ENCODE results near the gene GPR180.
"Not testable (repeated sequence)": the region's sequence is repeated elsewhere in the genome, so short reads cannot be mapped to it uniquely, and the experiment has no call there.

Gene GPR180

DNA sequence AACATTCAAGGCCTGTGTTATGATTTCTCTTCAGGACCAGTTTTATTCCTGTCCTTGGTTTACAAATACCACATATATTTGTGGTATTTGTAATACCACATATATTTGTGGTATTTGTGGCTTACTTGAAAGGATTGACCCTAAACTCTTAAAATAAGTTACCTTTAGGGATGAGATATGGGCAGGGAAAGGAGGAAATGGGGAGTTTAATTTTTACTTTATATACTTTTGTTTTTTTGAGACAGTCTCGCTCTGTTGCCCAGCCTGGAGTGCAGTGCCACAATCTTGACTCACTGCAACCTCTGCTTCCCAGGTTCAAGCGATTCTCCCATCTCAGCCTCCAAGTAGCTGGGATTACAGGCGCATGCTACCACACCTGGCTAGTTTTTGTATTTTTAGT is 3.4 kb upstream of the GPR180 start:
- no peak for DNase-seq

DNA sequence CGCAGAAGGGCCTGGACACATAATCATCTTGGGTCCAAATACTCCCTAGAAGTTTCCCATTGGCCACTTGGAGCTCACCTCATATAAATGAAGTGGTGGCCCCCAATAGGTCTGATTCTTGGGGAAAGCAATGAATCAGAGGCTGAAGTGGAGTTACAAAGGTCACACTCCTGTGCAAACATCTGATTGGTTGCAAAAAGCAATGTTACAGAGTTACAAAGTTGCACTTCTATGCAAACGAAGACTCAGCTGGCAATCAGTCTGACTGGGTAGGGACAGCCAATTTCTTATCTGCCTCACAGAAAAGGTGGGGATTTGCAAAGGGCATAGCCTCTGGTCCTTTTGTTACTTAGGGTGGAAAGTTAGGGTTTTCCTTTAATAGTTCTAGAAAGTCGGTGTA is 1.8 kb upstream of the GPR180 start:
- DNase-seq: no peak

DNA sequence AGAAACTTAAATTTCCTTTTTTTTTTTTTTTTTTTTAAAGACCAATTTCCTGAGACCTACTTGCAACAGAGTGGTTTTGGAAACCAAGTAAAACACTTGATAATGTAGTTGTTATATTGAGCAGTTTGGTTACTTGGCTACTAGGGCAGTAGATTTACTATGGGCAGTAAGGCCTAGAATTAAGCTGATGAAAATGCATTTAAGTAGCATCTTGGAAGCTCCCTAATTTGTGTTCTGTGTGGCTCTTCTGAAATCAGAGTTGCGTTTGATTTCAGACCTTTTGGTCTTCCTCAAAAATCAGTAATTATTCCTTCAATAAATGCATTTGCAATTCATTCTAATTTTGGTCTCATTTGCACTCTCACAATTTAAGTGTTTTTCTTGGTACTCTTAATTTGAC is 810 bp downstream of the GPR180 start:
- no peak for DNase-seq

DNA sequence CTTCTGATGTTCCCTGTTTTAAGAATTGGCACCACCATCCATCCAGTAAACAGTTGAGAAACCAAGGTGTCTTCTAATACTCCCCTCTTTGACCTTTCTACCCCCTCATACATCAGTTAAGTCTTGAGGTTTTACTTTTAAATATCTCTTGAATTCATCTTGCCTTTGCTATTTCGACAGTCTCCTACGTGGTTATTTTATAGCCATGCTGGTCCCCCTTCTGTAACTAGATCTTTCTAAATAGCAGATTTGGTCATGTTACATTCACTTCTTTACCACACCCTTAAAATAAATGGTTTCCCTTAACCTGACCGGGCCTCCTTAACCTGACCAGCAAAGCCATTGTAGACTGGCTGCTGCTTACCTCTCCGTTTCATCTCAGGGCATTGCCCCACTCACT is 5.4 kb downstream of the GPR180 start:
- no peak for DNase-seq

DNA sequence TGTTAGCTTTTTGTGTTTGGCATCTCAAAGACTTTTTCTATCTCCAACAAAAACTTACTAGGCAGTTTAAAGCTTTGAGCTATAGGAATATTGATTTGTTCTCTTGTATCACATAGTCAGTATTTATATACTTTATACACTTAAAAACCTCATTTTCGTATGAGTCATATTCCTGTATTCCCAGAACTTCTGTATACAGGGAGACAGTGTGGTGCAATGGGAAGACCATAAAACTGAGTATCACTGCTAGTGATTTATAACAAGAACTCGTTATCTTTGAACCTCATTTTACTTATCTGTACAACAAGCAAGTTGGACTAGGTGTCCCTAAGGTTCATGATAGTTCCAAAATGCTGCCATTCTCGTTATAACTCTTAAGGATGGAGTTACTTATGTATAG is 6.3 kb downstream of the GPR180 start:
- no peak for DNase-seq

DNA sequence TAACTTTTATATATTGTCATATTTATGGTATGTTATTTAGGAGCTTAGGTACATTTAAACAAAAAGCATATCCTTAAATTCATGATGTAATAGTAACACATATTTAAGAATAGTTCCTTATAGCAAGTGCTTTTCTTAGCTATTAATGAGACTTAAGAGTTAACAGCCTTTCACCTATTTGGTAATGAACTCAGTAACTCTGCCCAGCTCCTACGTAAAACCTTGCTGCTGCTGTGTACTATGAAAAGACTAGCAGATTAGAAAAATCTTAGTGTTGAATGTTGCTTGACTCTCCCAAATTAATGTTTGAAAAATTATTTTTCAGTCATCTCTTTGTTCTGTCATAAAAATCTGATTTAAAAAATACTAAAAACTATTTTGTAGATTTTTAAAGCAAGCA is 6.9 kb downstream of the GPR180 start:
- no peak for DNase-seq

DNA sequence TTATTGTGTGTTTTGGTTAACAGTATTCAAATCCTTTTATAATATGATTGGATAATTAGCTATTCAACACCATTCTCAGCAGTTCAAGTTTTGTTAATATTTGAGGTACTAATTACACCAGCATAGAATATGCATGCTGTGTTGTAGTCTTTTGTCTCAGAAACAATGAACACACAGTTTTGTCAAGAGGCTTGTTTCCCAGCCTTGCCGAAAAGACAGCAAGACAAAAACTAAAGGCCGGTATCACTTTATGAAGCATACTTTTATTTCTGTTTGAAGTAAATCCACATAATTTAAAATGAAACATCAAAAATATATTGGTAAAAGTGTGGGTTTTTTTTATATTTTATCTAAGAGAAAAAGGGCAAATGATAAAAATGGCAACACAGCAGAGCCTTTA is 7.5 kb downstream of the GPR180 start:
- no peak for DNase-seq

DNA sequence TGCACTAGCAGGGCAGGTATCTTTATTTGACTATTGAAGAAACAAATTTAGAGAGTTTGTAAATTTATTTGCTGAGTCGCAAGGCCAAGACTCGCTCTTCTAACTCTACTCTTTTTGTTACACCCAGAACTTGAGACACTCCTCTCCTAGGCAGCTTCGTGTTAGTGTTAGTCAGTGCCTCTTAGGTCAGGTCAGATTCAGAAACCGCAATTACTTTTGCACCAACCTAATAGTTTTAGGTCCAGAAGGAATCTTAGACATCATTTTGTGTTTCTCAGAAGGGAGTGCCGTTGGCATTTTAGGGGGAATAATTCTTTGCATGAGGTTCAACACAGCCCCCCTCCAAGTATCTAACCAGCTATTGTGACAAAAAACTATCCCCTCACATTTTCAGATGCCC is 8.8 kb downstream of the GPR180 start:
- no peak for DNase-seq

DNA sequence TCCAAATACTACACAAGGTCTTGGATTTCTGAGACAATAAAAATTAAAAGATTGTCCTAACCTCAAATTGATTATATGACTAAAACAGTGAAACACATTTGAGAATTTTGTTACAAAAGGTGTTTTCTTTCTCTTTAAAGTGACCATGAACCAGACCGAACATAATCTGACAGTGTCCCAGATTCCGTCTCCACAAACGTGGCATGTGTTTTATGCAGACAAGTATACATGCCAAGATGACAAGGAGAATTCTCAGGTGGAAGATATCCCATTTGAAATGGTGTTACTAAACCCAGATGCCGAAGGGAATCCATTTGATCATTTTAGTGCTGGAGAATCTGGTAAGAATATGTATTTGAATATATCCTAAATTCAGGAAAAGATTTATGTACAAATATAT is 10.4 kb downstream of the GPR180 start:
- DNase-seq: no peak

DNA sequence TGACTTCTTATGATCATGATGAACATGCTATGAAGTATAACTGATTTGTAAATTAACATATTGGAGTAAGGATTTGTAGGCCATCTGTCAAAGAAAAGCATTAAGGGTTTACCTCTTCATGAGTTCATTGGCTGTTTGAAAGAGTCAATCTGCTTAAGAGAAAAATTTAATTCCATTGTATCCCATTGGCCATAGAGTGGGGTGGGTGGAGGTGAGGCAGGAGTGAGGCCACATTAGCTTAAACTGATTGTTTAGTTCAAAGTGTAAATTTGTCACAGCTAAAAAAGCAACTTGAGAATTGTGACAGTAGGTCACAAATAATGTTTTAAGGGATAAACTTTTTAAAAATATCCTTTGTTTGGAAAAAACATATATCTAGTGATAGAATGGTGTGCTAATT is 11.4 kb downstream of the GPR180 start:
- no peak for DNase-seq

DNA sequence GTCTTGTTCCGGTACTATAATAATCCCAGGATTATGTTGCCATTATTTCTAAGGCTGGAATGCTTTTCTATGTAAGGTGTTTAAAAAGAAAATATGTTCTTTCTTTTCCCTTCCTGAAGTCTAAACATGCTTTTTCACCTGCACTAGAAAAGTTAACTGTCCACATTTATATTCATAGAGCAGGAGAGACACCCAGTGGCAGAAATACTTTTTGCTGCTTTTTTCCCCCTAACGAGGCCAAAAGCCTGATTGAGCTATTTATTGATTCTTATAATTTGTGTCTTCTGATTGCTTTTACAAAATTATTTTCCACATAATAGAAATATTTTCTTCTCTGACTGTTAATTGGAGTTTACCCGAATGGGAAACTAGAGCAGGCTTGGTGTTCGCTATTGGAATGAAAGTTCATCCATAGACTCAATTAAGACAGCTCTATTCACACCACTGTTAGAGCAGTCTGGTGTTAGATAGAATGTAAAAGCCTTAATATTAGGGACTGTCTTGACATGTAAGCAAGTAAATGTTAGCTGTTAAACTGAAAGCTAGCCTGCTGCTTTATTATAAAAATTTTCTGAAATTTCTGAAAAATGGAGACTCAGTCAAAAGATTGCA is 15.8 kb downstream of the GPR180 start:
- no peak for DNase-seq

DNA sequence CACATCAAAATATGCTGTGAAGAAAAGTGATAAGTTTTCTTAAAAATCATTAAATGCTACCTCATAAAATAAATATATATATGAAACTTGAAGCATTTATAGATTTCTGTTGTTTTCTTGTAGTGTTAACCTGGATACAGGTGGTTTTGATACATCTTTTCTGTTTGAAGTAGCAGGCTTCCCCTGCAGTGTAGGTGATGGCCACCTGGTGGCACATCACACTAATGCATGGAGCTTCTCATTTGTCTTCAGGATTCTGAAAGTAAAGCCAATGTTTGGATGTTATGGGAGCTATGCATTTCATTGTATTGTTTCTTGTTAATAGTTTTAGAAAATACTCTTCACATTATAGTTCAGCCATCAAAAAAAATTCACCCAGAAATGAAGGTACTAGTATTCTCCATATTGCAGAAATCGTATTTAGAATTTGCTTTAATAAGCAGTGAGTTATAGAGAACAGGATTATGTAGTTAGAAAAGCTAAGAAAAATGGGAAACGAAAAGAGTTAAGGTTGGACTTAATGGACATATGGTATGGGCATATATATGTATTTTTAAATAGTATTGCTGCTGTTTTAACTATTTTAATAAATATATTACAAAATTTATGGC is 18.7 kb downstream of the GPR180 start:
- no peak for DNase-seq

DNA sequence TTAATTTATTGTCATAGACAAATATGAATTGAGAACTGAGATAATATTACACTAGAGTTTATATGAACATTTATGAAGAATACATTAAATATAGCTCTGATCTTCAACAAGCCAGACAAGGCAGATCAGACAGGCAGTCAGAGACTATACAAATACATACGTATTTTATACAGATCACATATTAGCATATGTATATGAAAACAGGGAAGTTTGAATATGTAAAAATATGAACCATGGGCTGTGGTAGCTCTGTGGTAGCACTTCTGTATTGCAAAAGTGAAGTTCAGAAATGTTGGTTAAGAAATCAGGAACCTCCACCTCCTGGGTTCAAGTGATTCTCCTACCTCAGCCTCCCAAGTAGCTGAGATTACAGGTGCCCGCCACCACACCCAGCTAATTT is 20.7 kb downstream of the GPR180 start:
- DNase-seq: no peak

DNA sequence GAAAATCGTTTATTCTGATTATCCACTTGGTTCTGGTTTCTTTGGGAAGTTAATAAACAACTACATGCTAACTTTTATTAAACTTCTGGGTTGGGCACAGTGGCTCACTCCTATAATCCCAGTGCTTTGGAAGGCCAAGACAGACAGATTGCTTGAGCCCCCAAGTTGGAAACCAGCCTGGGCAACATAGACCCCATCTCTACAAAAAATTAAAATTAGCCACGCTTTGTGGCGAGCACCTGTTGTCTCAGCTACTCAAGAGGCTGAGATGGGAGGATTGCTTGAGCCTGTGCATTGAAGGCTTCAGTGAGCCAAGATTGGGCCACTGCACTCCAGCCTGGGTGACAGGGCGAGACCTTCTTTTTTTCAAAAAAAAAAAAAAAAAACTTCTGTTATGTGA is 21.7 kb downstream of the GPR180 start:
- no peak for DNase-seq

DNA sequence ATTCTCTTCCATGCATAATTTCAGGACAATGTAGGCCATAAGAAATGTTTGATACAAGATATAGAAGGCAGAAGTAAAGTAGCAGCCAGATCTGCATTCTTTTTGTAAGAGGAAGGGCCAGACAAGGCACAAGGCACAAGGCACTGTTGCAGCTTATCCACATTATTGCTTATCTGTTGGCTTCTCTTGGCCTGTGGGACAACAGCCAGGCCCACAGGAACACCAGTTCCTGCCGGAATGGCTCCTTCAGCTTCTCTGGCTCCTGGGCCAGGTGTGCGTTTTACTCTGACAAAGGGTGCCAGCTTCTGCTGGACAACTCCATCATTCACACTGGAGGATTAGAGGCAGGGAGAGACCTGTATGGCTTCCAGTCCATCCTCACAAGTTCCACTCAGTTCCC is 29.2 kb downstream of the GPR180 start:
- no peak for DNase-seq

DNA sequence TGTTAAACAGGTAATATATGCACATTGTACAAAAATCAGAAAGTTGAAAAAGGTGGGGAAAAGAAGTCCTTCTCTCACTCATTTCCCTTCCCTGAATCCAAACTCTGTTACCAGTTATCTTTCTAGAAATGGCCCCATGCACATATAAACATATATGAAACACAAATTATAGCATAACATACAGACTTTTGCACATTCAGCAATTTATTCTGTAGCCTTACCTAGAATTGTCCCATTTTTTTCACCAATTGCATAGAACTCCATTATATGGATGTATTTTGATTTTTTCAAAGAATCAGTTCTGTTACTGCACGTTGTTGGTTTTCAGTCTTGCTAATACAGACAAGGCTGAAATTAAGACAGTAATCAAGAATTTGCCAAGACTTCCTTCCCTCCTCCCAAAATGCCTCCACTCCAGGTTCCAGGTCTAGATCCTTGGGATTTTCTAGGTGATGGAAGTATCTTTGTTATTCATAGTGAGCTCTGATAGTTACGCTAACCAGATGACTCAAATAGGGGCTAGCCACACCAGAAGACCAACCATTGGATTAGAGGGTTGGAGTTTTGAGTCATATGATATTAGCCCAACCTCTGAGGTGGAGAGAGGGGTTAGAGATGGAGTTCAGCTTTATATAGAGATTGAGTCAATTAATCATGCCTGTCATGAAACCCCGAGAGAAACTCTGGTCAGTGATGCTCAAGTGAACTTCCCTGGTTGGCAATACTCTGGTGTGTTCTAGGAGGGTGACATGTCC is 30.7 kb downstream of the GPR180 start:
- DNase-seq: no peak

DNA sequence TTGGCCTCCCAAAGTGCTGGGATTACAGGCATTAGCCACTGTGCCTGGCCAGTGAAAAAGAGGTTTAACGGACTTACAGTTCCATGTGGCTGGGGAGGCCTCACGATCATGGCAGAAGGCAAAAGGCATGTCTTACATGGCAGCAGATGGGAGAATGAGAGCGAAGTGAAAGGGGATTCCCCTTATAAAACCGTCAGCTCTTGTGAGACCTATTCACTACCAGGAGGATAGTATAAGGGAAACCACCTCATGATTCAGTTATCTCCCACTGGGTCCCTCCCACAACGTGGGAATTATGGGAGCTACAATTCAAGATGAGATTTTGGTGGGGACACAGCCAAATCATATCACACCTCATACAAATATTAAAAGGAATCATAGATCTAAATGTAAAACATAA is 34.4 kb downstream of the GPR180 start:
- not testable (repeated sequence) for DNase-seq

DNA sequence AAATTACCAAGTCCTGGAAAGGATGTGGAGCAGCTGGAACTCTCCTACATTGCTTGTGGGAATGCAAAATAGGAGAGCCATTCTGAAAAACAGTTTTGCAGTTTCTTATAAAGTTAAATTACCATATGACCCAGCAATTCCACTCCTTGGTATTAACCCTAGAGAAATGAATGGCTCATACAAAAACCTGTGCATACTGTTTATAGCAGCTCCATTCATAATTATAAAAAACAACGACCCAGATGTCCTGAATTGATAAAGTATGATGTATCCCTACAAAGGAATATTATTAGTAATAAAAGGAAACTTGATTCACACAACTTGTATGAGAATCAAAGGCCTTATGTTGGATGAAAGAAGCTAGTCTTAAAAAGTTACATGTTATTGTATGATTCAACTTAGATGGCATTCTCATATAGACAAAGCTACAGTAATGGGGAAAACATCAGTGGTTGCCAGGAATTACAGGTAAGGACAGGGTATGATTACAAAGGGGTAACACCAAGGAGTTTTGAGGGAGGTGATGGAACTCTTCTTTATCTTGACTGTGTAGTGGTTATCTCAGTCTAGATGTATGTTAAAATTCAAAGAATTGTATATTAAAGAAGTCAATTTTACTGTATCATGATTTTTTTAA is 35.4 kb downstream of the GPR180 start:
- DNase-seq: no peak

DNA sequence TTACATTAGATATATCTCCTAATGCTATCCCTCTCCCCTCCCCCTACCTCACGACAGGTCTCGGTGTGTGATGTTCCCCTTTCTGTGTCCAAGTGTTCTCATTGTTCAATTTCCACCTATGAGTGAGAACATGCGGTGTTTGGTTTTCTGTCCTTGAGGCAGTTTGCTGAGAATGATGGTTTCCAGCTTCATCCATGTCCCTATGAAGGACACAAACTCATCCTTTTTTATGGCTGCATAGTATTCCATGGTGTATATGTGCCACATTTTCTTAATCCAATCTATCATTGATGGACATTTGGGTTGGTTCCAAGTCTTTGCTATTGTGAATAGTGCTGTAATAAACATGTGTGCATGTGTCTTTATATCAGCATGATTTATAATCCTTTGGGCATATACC is 36.0 kb downstream of the GPR180 start:
- DNase-seq: not testable (repeated sequence)

DNA sequence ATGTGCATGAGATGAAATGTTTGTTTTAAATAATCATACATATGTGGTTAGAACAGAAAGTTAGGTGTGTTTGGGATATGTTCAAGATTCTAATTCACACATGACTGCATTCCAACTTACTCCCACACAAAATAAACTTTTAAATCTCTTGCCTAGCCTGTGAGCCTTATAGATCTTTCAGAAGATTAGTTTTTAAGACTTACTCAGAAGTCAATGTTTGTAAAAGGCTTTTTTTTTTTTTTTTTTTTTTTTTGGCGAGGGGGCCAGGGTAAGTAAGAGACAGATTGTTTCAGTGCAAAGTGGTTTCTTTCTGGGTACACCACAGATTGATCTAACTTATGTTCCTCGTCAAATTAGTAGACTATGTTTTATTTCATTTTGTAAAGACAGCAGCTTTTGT is 39.1 kb downstream of the GPR180 start:
- DNase-seq: no peak

DNA sequence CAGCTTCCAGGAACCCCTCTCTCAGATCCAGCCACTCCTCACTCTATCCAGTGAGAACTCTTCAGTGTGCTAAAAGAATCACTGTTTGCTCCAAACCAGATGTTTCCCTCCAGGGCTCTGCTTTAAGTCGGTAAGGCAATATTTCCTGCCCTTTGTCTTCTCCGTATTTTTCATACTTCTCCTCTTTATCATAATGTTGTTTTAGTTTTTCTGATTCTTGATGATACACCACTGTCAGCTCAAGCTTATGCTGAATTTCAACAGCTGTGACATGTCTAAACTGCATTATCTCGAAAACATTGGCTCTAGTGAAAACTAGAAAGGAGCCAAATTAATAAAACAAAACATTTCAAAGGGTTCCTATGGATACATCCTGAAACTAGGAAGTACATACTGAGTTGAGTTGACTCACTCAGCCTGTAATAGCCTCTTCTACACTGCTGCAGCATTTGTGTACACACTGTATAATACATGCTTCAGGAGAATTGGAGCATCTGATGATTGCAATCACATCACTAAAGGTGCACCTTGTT is 39.8 kb downstream of the GPR180 start:
- DNase-seq: no peak

DNA sequence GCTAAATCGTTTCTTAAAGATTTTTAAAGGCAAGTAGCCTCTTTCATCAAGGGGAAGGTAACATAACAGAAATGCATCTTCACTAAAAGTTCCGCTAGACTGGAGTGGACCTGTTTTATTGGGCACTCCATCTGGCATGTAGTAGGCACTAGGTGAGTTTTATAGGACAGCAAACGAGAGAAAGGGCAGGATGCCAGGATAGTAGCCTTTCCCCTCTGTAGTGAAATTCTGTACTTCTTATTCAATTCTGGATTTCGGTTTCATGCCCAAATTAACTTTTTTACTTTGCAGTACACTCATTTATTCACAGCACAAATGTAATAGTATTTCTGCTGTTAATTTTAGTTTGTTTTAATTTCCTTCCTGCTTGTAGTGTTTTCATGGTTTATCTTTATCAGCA is 45.2 kb downstream of the GPR180 start:
- no peak for DNase-seq

DNA sequence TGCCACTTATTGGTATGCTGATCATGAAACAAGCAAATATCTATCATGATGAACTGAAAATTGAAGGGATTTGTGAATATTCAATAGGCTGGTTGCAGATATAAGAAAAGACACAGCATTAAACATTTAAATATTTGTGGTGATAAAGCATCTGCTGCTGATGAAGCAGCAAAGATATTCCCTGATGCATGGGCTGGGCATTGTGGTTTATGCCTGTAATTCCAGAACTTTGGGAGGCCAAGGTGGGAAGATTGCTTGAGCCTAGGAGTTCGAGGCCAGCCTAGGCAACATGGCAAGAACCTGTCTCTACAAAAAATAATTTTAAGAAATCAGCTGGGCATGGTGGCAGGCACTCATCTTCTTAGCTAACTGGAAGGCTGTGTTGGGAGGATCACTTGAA is 54.5 kb downstream of the GPR180 start:
- no peak for DNase-seq

DNA sequence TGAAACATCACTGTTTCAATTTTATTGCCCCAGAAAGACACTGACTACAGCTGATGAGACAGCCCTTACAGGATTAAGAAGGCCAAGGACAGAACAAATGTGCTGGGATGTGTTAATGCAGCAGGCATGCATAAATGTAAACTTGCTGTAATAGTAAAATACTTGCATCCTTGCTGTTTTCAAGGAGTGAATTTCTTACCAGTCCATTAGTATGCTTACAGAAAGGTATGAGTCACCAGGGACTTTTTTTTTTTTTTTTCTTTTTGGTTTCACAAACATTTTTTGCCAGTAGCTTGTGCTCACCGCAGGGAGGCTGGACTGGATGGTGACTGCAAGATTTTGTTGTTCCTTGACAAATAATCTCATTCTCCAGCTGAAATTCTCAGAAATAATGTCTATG is 55.1 kb downstream of the GPR180 start:
- DNase-seq: peak; percentile 37
